Endometrial microvascular endothelial cells (primary cell): Measurements from ENCODE around the gene SSR1. TPM values are rescaled to one million over a fixed set of nuclear protein-coding genes. Genes with fewer than 3 reads are reported as not detected.
"Not testable (repeated sequence)": the region's sequence is repeated elsewhere in the genome, so short reads cannot be mapped to it uniquely, and the experiment has no call there.

Experiments
- in situ Hi-C: cut with HindIII; loops from 2 replicates; pipeline ENCODE4 v1.10.0; 2017; ENCODE audit warnings: low sequenced_read_pairs, low pct_unique_long_range_greater_than_20kb; ENCODE audit errors: inconsistent ontology term
- total RNA-seq: library from RNA; depleted of rRNA; stranded (reverse); fragments of >200 nt; gene quantifications from one replicate; pipeline ENCODE4 v1.2.3, GENCODE V29; 2015; ENCODE audit errors: inconsistent ontology term

Gene SSR1
- total RNA-seq, 1 donor from 2014 or later = 91.9 TPM

DNA sequence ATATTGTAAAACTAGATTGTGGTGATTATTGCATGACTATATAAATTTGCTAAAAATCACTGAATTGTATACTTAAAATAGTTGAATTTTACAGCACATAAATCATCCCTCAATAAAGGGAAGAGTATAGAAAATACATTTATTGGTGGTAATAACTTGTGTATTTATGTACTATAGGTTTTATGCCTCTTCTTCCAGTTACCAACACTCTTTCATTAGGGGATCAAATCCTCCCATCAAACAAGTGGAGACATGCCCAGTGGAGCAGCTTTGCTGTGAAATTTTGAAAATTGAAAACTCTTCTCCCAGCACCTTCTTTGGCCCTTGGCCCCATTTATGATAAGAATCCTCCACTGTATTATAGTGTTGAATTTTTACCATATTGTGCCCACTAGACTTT, 10.1 kb upstream of the SSR1 start:
- in situ Hi-C loops = no loop called here

DNA sequence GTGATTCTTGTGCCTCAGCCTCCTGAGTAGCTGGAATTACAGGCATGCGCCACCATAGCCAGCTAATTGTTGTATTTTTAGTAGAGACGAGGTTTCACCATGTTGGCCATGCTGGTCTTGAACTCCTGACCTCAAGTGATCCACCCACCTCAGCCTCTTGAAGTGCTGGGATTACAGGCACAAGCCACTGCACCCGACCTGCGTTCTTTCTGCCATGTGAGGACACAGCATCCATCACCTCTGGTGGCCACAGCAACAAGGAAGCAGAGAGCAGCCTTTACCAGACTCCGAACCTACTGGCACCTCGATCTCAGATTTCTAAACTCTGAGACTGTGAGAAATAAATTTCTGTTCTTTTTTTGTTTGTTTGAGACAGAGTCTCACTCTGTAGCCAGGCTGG, 8.9 kb upstream of the SSR1 start:
- in situ Hi-C loops = not testable (repeated sequence)

DNA sequence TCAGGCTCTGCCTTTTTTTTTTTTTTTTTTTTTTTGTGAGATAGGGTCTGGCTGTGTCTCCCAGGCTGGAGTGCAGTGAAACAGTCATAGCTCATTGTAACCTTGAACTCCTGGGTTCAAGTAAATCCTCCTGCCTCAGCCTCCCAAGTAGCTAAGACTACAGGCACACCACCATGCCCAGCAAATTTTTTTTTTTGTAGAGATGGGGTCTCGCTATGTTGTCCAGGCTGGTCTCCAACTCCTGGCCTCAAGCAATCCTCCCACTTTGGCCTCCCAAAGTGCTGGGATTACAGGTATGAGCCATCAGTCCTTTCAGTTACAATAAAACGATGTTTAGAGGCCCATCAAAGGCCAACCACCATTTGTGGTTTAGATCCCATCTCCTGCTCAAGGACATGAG, 6.4 kb upstream of the SSR1 start:
- in situ Hi-C loops = not testable (repeated sequence)

DNA sequence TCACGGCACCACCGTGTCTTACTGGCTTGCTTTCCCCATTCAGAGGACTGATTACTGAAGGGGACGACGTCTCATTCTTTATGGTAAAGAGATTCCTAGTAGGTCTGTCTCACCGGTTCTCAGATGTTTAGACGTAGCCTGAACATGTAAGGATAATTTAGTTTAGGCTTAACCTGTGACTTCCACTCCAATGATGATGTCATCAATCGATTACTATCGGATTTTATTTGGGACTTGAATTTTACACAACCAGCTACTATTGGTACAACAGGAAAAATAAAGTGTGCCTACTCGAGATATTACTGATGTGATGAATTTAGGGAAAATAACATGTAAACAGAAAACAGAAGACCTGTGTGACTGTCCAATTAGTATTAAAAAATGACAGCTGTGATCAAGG, 4.5 kb upstream of the SSR1 start:
- in situ Hi-C loops = no loop called here

DNA sequence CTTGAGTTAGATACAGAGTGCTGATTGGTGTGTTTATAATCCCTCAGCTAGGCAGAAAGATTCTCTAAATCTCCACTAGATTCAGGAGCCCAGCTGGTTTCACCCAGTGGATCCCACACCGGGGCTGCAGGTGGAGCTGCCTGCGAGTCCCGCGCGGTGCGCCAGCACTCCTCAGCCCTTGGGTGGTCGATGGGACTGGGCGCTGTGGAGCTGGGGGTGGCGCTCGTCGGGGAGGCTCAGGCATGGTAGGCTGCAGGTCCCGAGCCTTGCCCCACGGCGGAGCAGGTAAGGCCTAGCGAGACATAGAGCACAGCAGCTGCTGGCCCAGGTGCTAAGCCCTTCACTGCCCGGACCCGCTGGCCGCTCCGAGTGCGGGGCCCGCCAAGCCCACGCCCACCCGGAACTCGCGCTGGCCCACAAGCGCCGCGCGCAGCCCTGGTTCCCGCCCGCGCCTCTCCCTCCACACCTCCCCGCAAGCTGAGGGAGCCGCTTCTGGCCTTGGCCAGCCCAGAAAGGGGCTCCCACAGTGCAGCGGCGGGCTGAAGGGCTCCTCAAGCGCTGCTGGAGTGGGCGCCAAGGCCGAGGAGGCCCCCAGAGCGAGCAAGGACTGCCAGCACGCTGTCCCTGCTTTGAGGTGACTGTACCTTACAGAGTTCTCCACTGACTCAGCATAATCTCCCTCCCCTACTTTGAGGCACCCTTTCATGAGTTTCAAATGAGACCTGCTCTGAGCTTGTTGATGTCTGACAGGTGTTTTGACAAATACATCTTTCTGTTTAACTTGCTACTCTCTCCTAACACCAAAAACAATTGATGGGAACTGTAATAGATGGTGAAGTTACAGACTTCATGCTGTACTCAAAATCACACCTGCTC, 3.9 kb upstream of the SSR1 start:
- in situ Hi-C loops = no loop called here

DNA sequence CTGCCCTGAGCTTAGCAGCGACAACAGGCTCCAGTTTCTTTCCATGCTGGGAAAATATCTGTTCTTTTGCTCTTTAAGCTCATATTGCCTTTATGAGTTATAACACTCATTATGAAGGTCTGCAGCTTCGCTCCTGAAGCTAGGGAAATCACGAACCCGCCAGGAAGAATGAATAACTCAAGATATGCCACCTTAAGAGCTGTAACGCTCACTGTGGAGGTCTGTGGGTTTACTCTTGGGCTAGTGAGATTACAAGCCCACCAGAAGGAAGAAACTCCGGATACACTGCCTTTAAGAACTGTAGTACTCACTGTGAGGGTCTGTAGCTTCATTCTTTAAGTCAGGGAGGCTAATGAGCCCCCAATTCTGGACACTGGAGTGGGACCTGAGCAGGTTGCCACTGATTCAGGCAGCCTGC, 3.0 kb upstream of the SSR1 start:
- in situ Hi-C loops = no loop called here

DNA sequence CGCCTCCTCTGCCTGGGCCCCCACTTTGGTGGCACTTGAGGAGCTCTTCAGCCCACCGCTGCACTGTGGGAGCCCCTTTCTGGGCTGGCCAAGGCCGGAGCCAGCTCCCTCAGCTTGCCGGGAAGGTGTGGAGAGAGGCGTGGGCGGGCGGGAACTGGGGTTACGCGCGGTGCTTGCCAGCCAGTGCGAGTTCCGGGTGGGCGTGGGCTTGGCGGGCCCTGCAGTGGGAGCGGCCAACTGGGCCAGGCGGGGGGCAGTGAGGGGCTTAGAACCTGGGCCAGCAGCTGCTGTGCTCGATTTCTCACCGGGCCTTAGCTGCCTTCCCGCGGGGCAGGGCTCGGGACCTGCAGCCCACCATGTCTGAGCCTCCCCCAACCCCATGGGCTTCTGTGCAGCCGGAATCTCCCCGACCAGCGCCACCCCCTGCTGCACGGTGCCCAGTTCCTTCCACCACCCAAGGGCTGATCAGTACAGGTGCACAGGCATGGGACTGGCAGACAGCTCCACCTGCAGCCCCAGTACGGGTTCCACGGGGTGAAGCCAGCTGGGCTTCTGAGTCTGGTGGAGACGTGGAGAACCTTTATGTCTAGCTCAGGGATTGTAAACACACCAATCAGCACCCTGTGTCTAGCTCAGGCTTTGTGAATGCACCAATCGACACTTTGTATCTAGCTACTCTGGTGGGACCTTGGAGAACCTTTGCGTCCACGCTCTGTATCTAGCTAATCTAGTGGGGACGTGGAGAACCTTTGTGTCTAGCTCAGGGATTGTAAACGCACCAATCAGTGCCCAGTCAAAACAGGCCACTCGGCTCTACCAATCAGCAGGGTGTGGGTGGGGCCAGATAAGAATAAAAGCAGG, 2.3 kb upstream of the SSR1 start:
- in situ Hi-C loops = not testable (repeated sequence)

DNA sequence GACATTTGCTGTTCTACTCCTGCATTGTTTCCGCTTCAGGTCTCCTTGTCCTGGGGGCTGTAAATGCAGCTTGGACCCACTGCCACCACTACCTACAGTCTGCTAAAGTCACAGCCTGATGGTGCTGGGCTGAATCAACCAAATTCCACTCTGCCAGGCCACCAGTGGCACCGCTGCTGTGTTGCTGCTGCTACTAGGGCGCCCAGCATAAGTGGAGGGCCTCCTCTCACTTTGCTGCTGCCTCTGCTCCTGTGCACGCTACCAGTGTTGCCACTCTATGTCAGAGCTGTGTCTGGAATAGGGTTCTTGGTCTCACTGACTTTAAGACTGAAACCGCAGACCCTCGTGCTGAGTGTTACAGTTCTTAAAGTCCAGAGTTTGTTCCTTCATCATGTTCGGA, 1.4 kb upstream of the SSR1 start:
- in situ Hi-C loops = no loop called here

DNA sequence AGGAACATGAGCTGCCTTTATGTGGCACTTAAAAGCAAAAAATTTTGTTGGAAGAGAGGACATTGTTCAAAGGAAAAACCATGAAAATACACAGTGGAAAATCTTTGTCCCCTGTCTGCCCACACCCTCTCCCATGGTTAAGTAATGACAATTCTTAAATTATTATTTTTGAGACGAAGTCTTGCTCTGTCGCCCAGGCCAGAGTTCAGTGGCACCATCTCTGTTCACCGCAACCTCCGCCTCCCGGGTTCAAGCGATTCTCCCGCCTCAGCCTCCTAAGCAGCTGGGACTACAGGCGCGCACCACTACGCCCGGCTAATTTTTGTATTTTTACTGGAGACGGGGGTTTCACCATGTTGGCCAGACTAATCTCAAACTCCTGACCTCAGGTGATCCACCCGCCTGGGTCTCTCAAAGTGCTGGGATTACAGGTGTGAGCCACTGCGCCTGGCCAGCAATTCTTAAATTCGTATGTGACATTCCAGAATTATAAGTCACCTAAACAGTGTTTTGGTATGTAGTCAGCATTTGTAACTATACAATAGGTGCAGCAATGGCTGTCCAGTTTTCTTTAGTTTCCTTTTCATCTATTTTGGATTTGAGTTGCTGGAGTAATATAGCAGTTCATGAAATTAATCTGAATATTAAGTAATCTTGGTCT, 636 bp upstream of the SSR1 start:
- in situ Hi-C loops = no loop called here

DNA sequence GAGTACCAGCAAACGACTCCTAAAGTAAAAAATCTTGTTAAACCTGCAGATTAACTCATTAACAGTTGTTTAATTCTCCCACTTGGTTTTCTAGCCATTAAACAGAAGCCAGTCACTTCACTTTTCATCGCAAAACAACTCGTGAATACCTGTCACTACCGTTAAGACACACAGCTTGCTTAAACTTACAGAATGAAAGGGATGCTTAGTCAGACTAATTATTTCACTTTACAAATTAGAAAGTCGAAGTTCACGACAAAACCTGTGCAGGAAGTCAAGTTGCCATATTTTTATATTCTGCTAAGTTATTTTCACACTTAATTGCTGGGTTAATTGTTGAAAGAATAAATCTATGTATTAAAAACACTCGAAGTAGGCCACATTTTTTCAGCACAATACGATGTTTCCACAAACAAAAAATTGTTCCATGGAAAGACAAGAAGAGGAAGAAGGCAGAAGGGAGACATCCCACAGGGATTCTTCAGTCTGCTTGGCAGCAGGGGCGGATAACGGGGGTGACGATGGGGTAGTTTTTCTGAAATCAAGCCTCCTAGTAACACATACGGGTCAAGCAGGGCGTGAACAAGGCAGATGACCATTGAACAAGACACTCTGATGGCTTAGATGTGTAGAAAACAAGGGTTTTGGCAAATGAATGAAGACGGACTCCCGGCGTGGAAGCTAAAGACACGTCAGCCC, 933 bp downstream of the SSR1 start:
- in situ Hi-C loops = no loop called here

DNA sequence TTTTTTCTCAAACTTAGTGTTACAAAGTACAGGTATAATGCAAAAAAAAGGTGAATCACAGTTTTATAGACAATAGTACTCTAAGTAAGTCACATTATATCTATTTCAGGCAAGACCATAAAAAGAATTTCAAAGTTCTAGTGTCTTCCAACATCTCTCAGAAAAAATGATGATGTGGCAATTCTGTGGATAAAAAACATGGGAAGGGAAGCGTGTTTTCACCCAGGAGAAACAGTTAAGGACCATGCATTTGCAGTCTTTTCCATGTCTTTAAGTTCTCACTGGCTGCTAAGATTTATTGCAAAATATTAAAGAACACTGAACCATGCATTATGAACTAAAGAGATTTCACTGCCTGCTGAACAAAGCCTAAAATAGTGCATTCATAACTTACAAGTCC, 1.8 kb downstream of the SSR1 start:
- in situ Hi-C loops = no loop called here

DNA sequence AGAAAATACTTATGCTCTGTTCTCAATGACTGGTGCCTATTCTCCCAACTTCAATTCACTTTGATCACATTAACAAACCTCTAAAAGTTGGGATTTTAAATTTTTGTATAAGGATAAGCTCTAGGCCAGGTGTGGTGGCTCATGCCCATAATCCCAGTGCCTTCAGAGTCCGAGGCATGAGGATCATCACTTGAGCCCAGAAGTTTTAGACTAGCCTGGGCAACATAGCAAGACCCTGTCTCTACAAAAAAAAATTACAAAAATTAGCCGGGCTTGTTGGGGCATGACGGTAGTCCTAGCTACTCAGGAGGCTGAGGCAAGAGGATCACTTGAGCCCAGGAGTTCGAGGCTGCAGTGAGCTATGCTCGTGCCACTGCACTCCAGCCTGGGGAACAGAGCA, 3.9 kb downstream of the SSR1 start:
- in situ Hi-C loops = no loop called here

DNA sequence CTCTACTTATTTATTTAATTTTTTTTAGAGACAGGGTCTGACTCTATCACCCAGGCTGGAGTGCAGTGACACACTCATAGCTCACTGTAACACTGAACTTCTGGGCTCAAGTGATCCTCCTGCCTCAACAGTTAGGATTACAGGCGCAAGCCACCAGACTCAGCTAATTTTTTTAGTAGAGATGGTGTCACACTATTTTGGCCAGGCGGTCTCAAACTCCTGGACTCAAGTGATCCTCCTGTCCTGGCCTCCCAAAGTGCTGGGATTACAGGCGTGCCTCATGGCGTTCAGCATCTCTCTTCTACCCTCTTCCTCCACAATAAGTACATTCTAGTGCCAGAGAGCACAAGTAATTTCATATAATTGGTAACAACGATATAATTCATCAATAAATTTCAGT, 5.5 kb downstream of the SSR1 start:
- in situ Hi-C loops = no loop called here

DNA sequence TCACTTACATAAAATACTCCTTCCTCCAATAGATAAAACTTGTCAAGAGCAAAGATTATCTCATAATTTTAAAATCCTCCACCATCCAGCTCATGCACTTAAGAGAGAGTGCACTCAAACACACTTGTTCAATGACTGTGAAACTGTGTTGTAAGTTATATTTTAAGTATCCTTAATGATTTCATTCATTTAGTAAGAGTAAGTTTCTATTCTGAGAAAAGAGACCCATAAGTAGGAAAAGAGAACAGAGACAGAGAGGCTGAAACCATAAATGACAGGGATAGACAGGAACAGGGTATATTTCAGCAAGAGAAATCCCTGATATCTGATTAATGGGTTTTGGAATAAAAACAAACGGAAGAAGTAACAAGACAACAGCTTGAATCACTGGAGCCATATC, 8.2 kb downstream of the SSR1 start:
- in situ Hi-C loops = no loop called here

DNA sequence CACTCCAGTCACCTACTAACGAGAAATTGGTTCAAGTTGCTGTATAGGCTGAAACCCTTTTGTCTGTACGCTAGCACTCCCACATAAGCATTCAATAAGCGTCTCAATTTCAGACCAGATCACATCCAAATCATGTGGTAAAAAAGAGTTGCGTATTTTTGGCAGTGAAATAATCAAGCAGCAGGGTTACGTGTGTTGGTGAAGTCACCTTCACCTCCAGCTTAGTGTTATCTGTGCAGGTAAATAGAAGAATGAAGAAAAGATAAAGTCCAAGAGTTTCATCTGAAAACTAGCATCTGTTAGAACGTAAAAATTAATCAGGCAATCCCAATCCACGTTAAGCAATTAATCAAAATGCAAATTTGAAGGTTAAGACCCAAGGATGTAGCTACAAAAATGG, 11.3 kb downstream of the SSR1 start:
- in situ Hi-C loops = no loop called here

DNA sequence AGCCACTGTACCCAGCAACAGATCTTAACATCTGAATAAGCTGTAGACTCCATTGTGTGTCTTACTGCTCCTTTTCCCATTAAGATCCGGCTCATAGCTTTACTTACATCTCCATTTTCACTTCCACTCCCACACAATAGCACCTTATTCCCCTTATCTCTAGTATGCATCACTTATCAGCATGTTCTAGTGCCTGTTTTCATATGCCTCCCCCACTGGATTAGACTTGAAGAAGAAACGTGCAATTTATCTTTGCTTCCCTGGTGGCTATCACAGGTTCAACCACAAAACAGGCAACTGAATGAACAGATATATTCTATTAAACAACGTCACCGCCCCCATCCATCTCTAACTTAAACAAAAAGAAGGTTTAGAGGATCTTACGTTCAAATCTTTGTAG, 12.1 kb downstream of the SSR1 start:
- in situ Hi-C loops = no loop called here

DNA sequence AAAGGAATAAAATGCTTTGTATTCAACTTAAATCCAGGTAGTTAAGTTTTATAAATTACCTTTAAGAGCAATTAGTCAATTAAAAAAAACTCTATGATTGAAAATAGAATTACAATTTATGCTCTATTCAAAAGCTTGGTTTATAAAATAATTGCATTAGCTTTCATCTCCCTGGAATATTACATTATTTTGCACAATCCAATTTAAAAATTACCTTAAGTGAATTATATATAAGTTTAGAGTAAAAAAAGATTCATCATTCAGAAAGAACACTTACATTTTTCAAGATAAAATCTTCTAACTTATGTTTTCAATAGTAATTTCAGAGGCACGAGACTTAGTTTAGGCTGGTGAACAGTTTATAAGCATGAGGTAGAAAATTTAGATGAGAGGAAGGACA, 14.9 kb downstream of the SSR1 start:
- in situ Hi-C loops = loop anchor here (25.0 kb wide), 2 partner anchors 89 to 314 kb away; partner anchors contain the start of genes CAGE1 and RIOK1

DNA sequence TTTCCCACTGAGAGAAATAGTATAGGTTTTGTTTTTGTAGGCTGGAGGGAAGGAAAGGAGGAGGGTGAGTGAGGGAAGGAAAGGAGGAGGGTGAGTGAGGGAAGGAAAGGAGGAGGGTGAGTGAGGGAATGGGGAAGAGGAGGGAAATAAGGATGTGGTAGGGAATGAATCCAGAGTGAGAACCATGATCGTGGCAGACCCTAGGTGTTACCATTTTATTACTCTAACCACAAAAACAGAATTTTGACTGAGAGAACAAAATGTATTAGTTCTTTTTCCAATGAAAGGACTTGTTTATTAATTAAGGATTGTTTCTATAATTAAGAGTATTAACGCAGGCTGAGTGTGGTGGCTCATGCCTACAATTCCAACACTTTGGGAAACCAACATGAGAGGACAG, 16.4 kb downstream of the SSR1 start:
- in situ Hi-C loops = loop anchor here (25.0 kb wide), 2 partner anchors 91 to 316 kb away; partner anchors contain the start of genes CAGE1 and RIOK1

DNA sequence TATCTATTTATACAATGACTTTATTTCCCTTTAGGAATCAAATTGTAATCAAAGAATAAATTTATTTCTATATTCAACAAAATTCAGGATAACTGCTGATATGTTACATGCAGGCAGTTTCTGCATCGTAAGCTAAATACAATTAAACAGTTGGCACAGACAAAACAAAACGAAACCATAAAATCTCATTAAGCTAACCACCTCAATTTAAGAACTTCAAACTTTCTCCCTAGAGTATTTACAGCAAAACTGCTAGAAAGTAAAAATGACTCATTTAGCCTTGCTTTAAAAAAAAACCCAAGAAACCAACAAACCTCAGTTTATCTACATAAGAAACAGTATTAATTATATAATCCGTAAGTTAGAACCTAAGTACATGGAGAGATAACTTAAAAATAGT, 17.1 kb downstream of the SSR1 start:
- in situ Hi-C loops = loop anchor here (25.0 kb wide), 2 partner anchors 91 to 316 kb away; partner anchors contain the start of genes CAGE1 and RIOK1
